Nephron (organoid): Measurements from ENCODE around the gene FAM240B.

ENCODE experiments used
- H3K27ac Mint-ChIP-seq, 3 experiments: 2 replicates each; pipeline ENCODE4 v1.8.0; 2020; ENCODE audit warnings: mixed read lengths in 3 of 3, mild to moderate bottlenecking in 2 of 3, moderate library complexity in 1 of 3
- H3K27me3 Mint-ChIP-seq: 2 replicates; pipeline ENCODE4 v1.8.0; 2021; ENCODE audit warnings: low read depth, mild to moderate bottlenecking, moderate library complexity, mixed read lengths
- H3K36me3 Mint-ChIP-seq: 2 replicates; pipeline ENCODE4 v1.8.0; 2020; ENCODE audit warnings: low read depth, mixed read lengths
- H3K4me1 Mint-ChIP-seq: 2 replicates; pipeline ENCODE4 v1.8.0; 2020; ENCODE audit warnings: mixed read lengths
- H3K4me3 Mint-ChIP-seq, 3 experiments: 2 replicates each; pipeline ENCODE4 v1.8.0; 2020; ENCODE audit warnings: mild to moderate bottlenecking in 3 of 3, mixed read lengths in 3 of 3, moderate library complexity in 2 of 3
- H3K9me3 Mint-ChIP-seq: 2 replicates; pipeline ENCODE4 v1.8.0; 2020; ENCODE audit warnings: mixed read lengths
- TF ChIP-seq, protein P1 (sequence below), 3 experiments: fragments of 200-600 bp; sonication (generic); IDR thresholded peaks; one replicate each; pipeline ENCODE4 v1.5.0; 2021; ENCODE audit warnings: antibody characterized with exemption in 3 of 3; ENCODE audit not compliant: unreplicated experiment in 3 of 3

FAM240B gene

DNA sequence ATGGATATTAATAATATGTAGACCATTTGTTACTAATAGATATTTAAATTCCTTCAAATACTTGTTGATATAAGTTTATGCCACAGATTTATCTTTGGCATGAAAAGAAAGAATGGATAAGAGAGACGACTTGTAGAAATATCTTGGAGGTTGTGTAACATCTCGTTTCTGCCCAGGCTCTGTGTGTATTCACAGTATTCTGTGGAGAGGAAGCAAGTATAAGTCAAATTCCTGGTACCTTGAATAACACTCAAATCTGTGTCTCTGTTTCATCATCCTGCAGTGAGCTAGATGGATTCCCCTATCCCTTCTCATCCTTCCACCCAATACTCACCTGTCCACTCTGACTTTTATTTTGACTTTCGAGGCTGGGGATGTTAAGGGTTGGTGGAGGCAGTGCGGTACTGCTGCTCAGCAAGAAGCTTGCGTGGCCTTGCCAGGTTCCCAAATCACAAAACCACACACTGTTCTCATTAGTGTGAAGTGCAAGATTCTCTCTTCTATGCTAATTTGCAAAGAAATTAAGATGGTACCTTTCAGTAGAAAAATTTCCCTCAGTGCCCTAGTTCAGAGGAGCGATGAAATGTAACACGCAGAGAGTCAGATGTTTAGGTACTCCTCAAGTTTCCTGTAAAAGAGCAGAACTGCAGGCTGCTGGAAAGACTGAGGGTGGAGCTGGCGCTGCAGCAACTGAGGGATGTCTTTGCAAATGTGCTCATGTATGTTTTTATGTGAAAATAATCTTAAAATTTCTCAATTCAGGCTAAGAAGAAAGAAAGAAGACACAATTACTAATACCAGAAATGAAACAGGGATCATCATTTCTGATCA is 57.0 kb downstream of the FAM240B start:
- Mint-ChIP-seq H3K36me3 (no peaks in the 10 kb centered on the region), H3K27ac (no peak overlapping the region), H3K4me1 (no peaks in the 10 kb centered on the region), H3K27me3 (peaks cover 10% of the 10 kb centered on the region), H3K4me3 (no peak overlapping the region), H3K9me3 (no peaks in the 10 kb centered on the region)
- TF ChIP-seq, protein P1, sequence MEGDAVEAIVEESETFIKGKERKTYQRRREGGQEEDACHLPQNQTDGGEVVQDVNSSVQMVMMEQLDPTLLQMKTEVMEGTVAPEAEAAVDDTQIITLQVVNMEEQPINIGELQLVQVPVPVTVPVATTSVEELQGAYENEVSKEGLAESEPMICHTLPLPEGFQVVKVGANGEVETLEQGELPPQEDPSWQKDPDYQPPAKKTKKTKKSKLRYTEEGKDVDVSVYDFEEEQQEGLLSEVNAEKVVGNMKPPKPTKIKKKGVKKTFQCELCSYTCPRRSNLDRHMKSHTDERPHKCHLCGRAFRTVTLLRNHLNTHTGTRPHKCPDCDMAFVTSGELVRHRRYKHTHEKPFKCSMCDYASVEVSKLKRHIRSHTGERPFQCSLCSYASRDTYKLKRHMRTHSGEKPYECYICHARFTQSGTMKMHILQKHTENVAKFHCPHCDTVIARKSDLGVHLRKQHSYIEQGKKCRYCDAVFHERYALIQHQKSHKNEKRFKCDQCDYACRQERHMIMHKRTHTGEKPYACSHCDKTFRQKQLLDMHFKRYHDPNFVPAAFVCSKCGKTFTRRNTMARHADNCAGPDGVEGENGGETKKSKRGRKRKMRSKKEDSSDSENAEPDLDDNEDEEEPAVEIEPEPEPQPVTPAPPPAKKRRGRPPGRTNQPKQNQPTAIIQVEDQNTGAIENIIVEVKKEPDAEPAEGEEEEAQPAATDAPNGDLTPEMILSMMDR (IDR thresholded peaks at IDR 0.05; ENCODE audit: unreplicated experiment in 3 of 3): peak; percentile 43 to 59 (median 52)

DNA sequence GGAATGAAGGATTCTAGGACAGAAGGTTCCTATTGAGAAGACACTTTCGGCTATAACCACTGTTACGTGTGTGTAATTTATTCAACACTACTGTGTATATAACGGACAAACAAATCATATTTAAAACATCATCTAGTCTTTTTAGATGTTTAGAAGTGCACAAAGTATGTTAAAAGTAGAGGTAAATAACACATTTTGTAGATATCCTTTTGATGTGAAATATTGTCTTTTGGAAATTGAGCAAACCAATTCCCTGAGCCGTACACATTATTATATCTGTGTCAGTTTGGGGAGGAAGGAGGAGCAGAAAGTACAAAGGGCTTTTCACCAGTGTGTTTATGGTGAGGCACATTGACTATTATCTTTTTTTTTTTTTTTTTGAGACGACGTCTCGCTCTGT is 60.4 kb downstream of the FAM240B start:
- Mint-ChIP-seq H3K9me3 (no peaks in the 10 kb centered on the region), H3K27ac (no peak overlapping the region), H3K36me3 (no peaks in the 10 kb centered on the region), H3K4me3 (no peak overlapping the region), H3K4me1 (no peaks in the 10 kb centered on the region), H3K27me3 (peaks cover 6% of the 10 kb centered on the region)
- TF ChIP-seq, protein P1 (IDR thresholded peaks at IDR 0.05; ENCODE audit: unreplicated experiment in 3 of 3): no peak

- Mint-ChIP-seq H3K4me1 (no peaks in the 10 kb centered on the region), H3K4me3 (no peak overlapping the region), H3K9me3 (no peaks in the 10 kb centered on the region), H3K36me3 (no peaks in the 10 kb centered on the region), H3K27me3 (peaks cover 11% of the 10 kb centered on the region), H3K27ac (no peak overlapping the region)
- TF ChIP-seq, protein P1 (IDR thresholded peaks at IDR 0.05; ENCODE audit: unreplicated experiment in 3 of 3): no peak
Observed at GRCh38 chr9:38656896-38657295, 63.0 kb downstream of the FAM240B start.

DNA sequence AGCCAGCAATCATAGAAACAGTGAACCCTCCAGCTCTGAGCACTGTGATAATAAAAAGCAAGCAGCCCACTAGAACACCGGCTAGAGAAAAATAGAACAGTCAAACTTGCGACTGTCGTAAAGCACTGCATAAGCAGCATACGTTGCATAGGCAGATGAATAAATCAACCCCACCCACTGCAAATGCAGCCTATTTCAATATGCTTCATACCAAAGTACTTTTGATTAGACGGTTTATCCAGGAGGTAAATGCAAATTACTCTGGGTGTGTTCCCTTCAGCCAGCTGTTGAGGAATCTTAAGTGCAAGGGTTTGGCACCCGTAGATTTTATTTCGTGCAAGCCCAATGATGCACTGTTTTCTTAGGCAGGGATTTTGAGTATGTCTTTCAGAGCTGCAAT is 67.4 kb downstream of the FAM240B start:
- Mint-ChIP-seq H3K27me3 (peaks cover 11% of the 10 kb centered on the region), H3K36me3 (no peaks in the 10 kb centered on the region), H3K4me1 (no peaks in the 10 kb centered on the region), H3K27ac (no peak overlapping the region), H3K9me3 (peaks cover 2% of the 10 kb centered on the region), H3K4me3 (no peak overlapping the region)
- TF ChIP-seq, protein P1 (IDR thresholded peaks at IDR 0.05; ENCODE audit: unreplicated experiment in 3 of 3): no peak

- Mint-ChIP-seq H3K36me3 (no peaks in the 10 kb centered on the region), H3K27ac (no peak overlapping the region), H3K4me3 (no peak overlapping the region), H3K4me1 (no peaks in the 10 kb centered on the region), H3K9me3 (peaks cover 2% of the 10 kb centered on the region), H3K27me3 (peaks cover 11% of the 10 kb centered on the region)
- TF ChIP-seq, protein P1 (IDR thresholded peaks at IDR 0.05; ENCODE audit: unreplicated experiment in 3 of 3): no peak
Observed at GRCh38 chr9:38652044-38652443, 67.9 kb downstream of the FAM240B start.
